A673 (cell line): ENCODE results near the gene IDS.
"Not testable (repeated sequence)": the region's sequence is repeated elsewhere in the genome, so short reads cannot be mapped to it uniquely, and the experiment has no call there.

Experiments used
- EZH2 ChIP-seq: fragments of 200-600 bp; sonication (generic); IDR thresholded peaks from 2 replicates; pipeline ENCODE4 v1.6.1; 2017; ENCODE audit warnings: borderline replicate concordance, low read depth, mild to moderate bottlenecking, mixed read lengths, antibody characterized with exemption, low read length; ENCODE audit not compliant: poor library complexity, severe bottlenecking
- TF ChIP-seq, protein P1 (sequence below): fragments of 300-800, 200-600 bp; sonication (generic); conservative IDR thresholded peaks from 2 replicates; pipeline ENCODE4 v1.5.1; 2017; ENCODE audit warnings: low read depth, mild to moderate bottlenecking, antibody characterized with exemption, low read length, moderate library complexity, mixed read lengths

GRCh38 chrX:149533999-149534398, 28.9 kb upstream of the IDS start:
- TF ChIP-seq EZH2 = not testable (repeated sequence)
- TF ChIP-seq, protein P1, sequence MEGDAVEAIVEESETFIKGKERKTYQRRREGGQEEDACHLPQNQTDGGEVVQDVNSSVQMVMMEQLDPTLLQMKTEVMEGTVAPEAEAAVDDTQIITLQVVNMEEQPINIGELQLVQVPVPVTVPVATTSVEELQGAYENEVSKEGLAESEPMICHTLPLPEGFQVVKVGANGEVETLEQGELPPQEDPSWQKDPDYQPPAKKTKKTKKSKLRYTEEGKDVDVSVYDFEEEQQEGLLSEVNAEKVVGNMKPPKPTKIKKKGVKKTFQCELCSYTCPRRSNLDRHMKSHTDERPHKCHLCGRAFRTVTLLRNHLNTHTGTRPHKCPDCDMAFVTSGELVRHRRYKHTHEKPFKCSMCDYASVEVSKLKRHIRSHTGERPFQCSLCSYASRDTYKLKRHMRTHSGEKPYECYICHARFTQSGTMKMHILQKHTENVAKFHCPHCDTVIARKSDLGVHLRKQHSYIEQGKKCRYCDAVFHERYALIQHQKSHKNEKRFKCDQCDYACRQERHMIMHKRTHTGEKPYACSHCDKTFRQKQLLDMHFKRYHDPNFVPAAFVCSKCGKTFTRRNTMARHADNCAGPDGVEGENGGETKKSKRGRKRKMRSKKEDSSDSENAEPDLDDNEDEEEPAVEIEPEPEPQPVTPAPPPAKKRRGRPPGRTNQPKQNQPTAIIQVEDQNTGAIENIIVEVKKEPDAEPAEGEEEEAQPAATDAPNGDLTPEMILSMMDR = not testable (repeated sequence)
